HL-60/S4 treated with phorbol 12-myristate 13-acetate at 8.2 ng/mL for 4 days and 3 days (cell line): Measurements from ENCODE around the gene IGF2BP2.

Experiments
- in situ Hi-C: fragments of 300-500 bp; cut with MboI; formaldehyde crosslinking; loops from 2 replicates; pipeline ENCODE4 v1.15.0; 2022; ENCODE audit warnings: low sequenced_read_pairs

The IGF2BP2 gene

GRCh38 chr3:185594073-185594472 lies 230.8 kb downstream of the IGF2BP2 start:
- in situ Hi-C loops: no loop called here
